ENCODE results near the gene FOXJ1. TPM values are rescaled to one million over a fixed set of nuclear protein-coding genes. Genes with fewer than 3 reads are reported as not detected.

Gene FOXJ1
- total RNA-seq, 2 experiments from 2014 or later: 5.4 to 5.8 TPM

DNA sequence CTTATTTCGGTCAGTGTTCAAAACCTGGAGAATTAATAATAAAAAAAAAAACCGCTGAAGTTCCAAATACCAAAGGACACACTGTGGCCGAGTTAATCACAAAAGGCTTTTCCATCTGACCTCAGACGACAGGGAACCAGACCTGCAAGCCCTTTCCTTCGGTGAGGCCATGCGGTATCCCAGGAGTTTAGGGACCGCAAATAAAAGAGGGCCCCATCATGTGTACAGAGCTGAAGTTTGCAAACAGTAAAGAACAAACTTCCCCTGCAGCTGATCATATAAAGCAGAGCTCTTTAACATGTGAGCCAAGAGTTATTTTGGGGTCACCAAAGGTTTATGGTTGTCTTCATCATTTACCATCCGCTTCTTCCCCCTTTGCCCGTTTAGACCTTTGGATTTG, 33.0 kb upstream of the FOXJ1 start:
- POLR2A ChIA-PET: no interaction called here
- Mint-ChIP-seq H3K4me1 (peaks cover 16% of the 10 kb centered on the region), H3K36me3 (peaks cover 26% of the 10 kb centered on the region), H3K27ac (no peak overlapping the region), H3K9me3 (no peaks in the 10 kb centered on the region), H3K4me3 (no peak overlapping the region), H3K27me3 (no peaks in the 10 kb centered on the region)
- ATAC-seq (ENCODE audit: low read depth) (no peak), DNase-seq (no peak)

DNA sequence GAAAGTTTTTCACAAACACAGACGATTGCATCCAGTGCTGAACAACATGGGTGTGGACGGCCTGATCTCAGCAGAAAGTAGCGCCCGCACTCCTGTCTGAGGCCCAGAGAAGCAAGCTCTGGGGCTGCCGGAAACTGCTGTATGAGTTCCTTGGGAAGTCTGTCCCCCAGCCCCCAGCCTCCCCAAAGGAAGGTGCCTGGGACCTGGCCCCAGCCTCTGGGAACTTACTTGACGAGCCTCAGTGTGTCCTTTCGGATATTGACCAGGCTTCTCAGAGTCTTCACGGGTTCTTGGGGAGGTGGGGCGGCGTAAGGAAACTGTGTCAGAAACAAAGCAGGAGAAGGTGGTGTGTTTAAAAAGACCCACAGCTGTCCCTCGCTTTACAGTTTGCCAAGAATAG, 32.4 kb upstream of the FOXJ1 start:
- no peaks in the 10 kb centered on the region for H3K9me3 Mint-ChIP-seq
- peaks cover 10% of the 10 kb centered on the region for H3K4me1 Mint-ChIP-seq
- H3K4me3 Mint-ChIP-seq: no peak overlapping the region
- DNase-seq: no peak
- peaks cover 31% of the 10 kb centered on the region for H3K36me3 Mint-ChIP-seq
- no peak for ATAC-seq (ENCODE audit: low read depth)
- no peak overlapping the region for H3K27ac Mint-ChIP-seq
- POLR2A ChIA-PET: no interaction called here
- no peaks in the 10 kb centered on the region for H3K27me3 Mint-ChIP-seq

- H3K4me1 Mint-ChIP-seq: peaks cover 10% of the 10 kb centered on the region
- ATAC-seq (ENCODE audit: low read depth) (no peak), DNase-seq (no peak)
- H3K4me3 Mint-ChIP-seq: no peak overlapping the region
- H3K27ac Mint-ChIP-seq: no peak overlapping the region
- H3K36me3 Mint-ChIP-seq: peaks cover 38% of the 10 kb centered on the region
- H3K9me3 Mint-ChIP-seq: no peaks in the 10 kb centered on the region
- POLR2A ChIA-PET: no interaction called here
- H3K27me3 Mint-ChIP-seq: no peaks in the 10 kb centered on the region
These were observed 30.7 kb upstream of the FOXJ1 start for GRCh38 chr17:76171706-76172105.

DNA sequence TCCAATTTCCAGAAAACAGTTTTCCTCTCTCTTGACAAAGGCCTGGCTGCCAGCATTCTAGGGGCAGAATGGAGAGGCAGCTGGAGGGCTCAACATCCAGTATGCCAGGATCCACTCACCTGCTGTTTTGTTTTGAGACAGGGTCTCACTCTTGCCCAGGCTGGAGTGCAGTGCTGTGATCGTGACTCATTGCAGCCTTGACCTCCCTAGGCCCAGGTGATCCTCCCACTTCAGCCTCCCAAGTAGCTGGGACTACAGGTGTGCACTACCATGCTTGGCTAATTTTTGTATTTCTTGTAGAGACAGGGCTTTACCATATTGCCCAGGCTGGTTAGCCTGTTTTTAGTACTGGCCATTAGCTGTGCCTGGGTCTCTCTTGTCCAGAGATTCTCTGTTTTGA, 29.1 kb upstream of the FOXJ1 start:
- Mint-ChIP-seq H3K27me3 (no peaks in the 10 kb centered on the region), H3K4me3 (no peak overlapping the region), H3K27ac (no peak overlapping the region), H3K36me3 (peaks cover 36% of the 10 kb centered on the region), H3K9me3 (no peaks in the 10 kb centered on the region), H3K4me1 (peaks cover 4% of the 10 kb centered on the region)
- DNase-seq (no peak), ATAC-seq (ENCODE audit: low read depth) (no peak)
- POLR2A ChIA-PET: interaction anchor here (1.1 kb wide), 1 partner anchor 99 kb away, joined by 3 read pairs; no protein-coding TSS in a partner anchor

- Mint-ChIP-seq H3K4me1 (peaks cover 4% of the 10 kb centered on the region), H3K36me3 (peaks cover 51% of the 10 kb centered on the region), H3K27ac (no peak overlapping the region), H3K9me3 (no peaks in the 10 kb centered on the region), H3K27me3 (no peaks in the 10 kb centered on the region), H3K4me3 (no peak overlapping the region)
- no peak for DNase-seq
- no peak for ATAC-seq (ENCODE audit: low read depth)
- POLR2A ChIA-PET: interaction anchor here (1.0 to 1.6 kb wide), 3 partner anchors 15 to 26 kb away, joined by 3 to 5 read pairs (median 3); partner anchors contain the start of gene FOXJ1
These were observed 25.9 kb upstream of the FOXJ1 start for GRCh38 chr17:76166906-76167305.

GRCh38 chr17:76166168-76166567, 25.1 kb upstream of the FOXJ1 start:
- DNase-seq (no peak), ATAC-seq (ENCODE audit: low read depth) (no peak)
- H3K4me1 Mint-ChIP-seq: peaks cover 4% of the 10 kb centered on the region
- POLR2A ChIA-PET: interaction anchor here (0.7 to 1.5 kb wide), 4 partner anchors 11 to 21 kb away, joined by 3 to 5 read pairs (median 3); no protein-coding TSS in a partner anchor
- H3K9me3 Mint-ChIP-seq: no peaks in the 10 kb centered on the region
- no peak overlapping the region for H3K27ac Mint-ChIP-seq
- peaks cover 55% of the 10 kb centered on the region for H3K36me3 Mint-ChIP-seq
- no peak overlapping the region for H3K4me3 Mint-ChIP-seq
- no peaks in the 10 kb centered on the region for H3K27me3 Mint-ChIP-seq

- peaks cover 50% of the 10 kb centered on the region for H3K36me3 Mint-ChIP-seq
These were observed 23.3 kb upstream of the FOXJ1 start for GRCh38 chr17:76164331-76164730.

GRCh38 chr17:76163919-76164318, 22.9 kb upstream of the FOXJ1 start:
- POLR2A ChIA-PET: no interaction called here
- no peak for ATAC-seq (ENCODE audit: low read depth)
- H3K27me3 Mint-ChIP-seq: no peaks in the 10 kb centered on the region
- no peak overlapping the region for H3K4me3 Mint-ChIP-seq
- peaks cover 51% of the 10 kb centered on the region for H3K36me3 Mint-ChIP-seq
- no peaks in the 10 kb centered on the region for H3K9me3 Mint-ChIP-seq
- H3K4me1 Mint-ChIP-seq: peaks cover 4% of the 10 kb centered on the region
- DNase-seq: no peak
- no peak overlapping the region for H3K27ac Mint-ChIP-seq

More at GRCh38 chr17:76164331-76164730, 23.3 kb upstream of the FOXJ1 start:
- Mint-ChIP-seq H3K4me1 (peaks cover 4% of the 10 kb centered on the region), H3K27me3 (no peaks in the 10 kb centered on the region), H3K27ac (peak overlapping the region; percentile 39), H3K9me3 (no peaks in the 10 kb centered on the region), H3K4me3 (no peak overlapping the region)
- POLR2A ChIA-PET: no interaction called here
- DNase-seq: no peak
- ATAC-seq (ENCODE audit: low read depth): no peak

DNA sequence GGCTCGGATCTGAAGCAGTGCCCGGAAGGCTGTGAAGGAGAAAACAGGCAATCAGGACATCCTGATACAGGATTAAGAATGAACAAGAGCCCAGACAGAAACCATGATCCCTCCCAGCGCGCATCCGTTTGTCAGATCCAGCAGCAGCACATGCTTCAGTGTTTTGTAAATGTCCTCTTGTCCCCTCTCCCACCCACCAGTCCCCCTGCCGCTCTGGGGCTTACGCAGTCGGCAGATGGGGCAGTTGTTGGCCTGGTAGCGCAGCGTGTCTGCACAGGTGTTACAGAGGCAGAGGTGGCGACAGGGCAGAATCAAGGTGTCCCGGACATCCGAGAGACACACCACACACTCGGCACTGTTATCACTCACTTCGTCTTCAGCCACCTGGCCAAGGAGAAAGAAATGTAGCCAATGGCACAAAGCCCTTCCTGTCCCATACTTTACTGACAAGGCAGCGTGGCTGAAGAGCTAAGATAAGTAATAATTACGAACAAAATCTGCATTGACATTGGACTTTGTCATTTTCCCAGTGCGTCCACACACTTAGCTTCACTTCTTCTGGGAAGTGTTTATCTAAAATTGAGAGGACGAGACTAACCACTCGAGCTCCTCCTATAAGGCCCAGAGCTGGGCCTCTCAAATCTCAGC, 20.7 kb upstream of the FOXJ1 start:
- H3K27ac Mint-ChIP-seq: no peak overlapping the region
- peaks cover 54% of the 10 kb centered on the region for H3K36me3 Mint-ChIP-seq

DNA sequence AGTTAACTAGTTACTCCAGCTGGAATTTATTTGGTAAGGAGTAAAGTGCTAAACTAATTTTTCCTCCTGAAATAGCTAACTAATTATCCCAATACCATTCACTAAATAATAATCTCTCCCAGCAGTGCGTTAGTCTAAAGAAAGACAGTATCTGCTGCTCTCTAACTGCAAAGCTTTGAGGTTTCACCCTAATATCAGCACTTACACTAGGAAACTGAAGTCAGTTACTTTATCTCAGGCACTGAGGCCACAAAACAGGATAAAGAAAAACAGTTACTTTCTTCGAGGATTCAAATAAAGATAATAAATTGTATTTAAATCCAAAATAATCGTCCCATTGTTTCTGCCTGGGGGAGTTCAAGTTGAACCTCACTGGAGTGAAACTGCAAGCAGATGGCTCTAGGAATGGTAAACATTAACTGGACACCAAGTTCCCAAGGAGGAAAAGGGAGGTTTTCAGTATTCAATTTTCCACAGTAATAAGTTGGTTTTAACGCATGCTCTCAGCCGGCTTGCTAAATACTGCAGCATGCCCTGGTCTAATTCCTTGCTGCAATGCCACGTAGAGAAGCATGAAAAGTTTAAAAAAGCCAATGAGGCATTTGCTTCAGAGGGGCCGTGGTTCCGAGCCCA, 20.0 kb upstream of the FOXJ1 start:
- no peaks in the 10 kb centered on the region for H3K9me3 Mint-ChIP-seq
- no peak for ATAC-seq (ENCODE audit: low read depth)
- peaks cover 2% of the 10 kb centered on the region for H3K4me1 Mint-ChIP-seq
- POLR2A ChIA-PET: interaction anchor here (1.2 kb wide), 1 partner anchor 18 kb away, joined by 3 read pairs; no protein-coding TSS in a partner anchor
- peaks cover 52% of the 10 kb centered on the region for H3K36me3 Mint-ChIP-seq
- no peak for DNase-seq
- no peak overlapping the region for H3K4me3 Mint-ChIP-seq
- no peaks in the 10 kb centered on the region for H3K27me3 Mint-ChIP-seq
- no peak overlapping the region for H3K27ac Mint-ChIP-seq

More for the DNA sequence above, 20.7 kb upstream of the FOXJ1 start:
- H3K4me1 Mint-ChIP-seq: peaks cover 3% of the 10 kb centered on the region
- POLR2A ChIA-PET: interaction anchor here (1.5 kb wide), 1 partner anchor 103 kb away, joined by 4 read pairs; no protein-coding TSS in a partner anchor
- no peak for DNase-seq
- no peak overlapping the region for H3K4me3 Mint-ChIP-seq
- H3K27me3 Mint-ChIP-seq: no peaks in the 10 kb centered on the region
- H3K9me3 Mint-ChIP-seq: no peaks in the 10 kb centered on the region
- no peak for ATAC-seq (ENCODE audit: low read depth)

- peaks cover 46% of the 10 kb centered on the region for H3K36me3 Mint-ChIP-seq
- H3K9me3 Mint-ChIP-seq: no peaks in the 10 kb centered on the region
- H3K4me1 Mint-ChIP-seq: peaks cover 5% of the 10 kb centered on the region
- H3K27me3 Mint-ChIP-seq: no peaks in the 10 kb centered on the region
- POLR2A ChIA-PET: no interaction called here
- no peak overlapping the region for H3K27ac Mint-ChIP-seq
- DNase-seq: no peak
- ATAC-seq (ENCODE audit: low read depth): no peak
- H3K4me3 Mint-ChIP-seq: no peak overlapping the region
These were observed 18.1 kb upstream of the FOXJ1 start for GRCh38 chr17:76159157-76159556.

GRCh38 chr17:76157759-76158158, 16.7 kb upstream of the FOXJ1 start:
- Mint-ChIP-seq H3K27me3 (no peaks in the 10 kb centered on the region), H3K9me3 (no peaks in the 10 kb centered on the region), H3K36me3 (peaks cover 38% of the 10 kb centered on the region), H3K4me3 (no peak overlapping the region), H3K27ac (peak overlapping the region; percentile 44), H3K4me1 (peaks cover 11% of the 10 kb centered on the region)
- ATAC-seq (ENCODE audit: low read depth) (no peak), DNase-seq (no peak)
- POLR2A ChIA-PET: no interaction called here

DNA sequence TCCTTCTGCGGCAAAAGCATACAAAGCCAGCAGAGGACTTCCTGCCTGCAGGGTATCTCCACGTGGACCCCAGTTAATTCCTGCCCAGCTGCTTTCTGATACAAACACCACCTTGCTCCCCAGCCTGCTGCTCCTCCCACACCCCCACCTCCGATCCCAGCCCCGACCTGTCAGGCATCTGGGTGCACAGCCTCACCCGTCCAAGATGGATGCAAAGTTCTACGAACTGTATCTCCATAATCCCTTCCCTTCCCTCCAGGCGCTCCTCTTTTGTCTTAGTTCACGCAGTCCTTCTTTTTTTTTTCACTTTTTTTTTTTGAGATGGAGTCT, 15.6 kb upstream of the FOXJ1 start:
- DNase-seq (no peak), ATAC-seq (ENCODE audit: low read depth) (no peak)
- POLR2A ChIA-PET: interaction anchor here (1.3 kb wide), 1 partner anchor 23 kb away, joined by 4 read pairs; no protein-coding TSS in a partner anchor
- H3K9me3 Mint-ChIP-seq: no peaks in the 10 kb centered on the region
- no peak overlapping the region for H3K27ac Mint-ChIP-seq
- H3K4me1 Mint-ChIP-seq: peaks cover 21% of the 10 kb centered on the region
- peaks cover 39% of the 10 kb centered on the region for H3K36me3 Mint-ChIP-seq
- H3K4me3 Mint-ChIP-seq: no peak overlapping the region
- H3K27me3 Mint-ChIP-seq: no peaks in the 10 kb centered on the region

Data from activated naive CD8-positive, alpha-beta T cell treated with anti-CD3 and anti-CD28 coated beads, Interleukin-2, amount 10 ng/mL, durations not matched to agents 7 days and 5 days (primary cell).